ENCODE data around the gene SPATS2L. TPM values are rescaled to one million over a fixed set of nuclear protein-coding genes. Genes with fewer than 3 reads are reported as not detected.

The SPATS2L gene
- total RNA-seq, 1 donor from 2014 or later: 29.1 TPM

GRCh38 chr2:200263279-200263678 is 43.2 kb upstream of the SPATS2L start:
- H3K4me2 ChIP-seq: no peak overlapping the region
- Mint-ChIP-seq H3K36me3 (no peaks in the 10 kb centered on the region), H3K27ac (no peak overlapping the region), H3K4me3 (no peak overlapping the region), H3K27me3 (ENCODE audit: insufficient read depth, low read depth) (peaks cover 2% of the 10 kb centered on the region), H3K4me1 (no peaks in the 10 kb centered on the region), H3K9me3 (no peaks in the 10 kb centered on the region)
- H3K4me1 ChIP-seq: no peaks in the 10 kb centered on the region
- H3F3A ChIP-seq (ENCODE audit: low read depth): no peaks in the 10 kb centered on the region
- H3K79me2 ChIP-seq (ENCODE audit: low read depth): no peaks in the 10 kb centered on the region
- no peak for DNase-seq (ENCODE audit: low spot score)
- no peak overlapping the region for H3K9ac ChIP-seq
- no peak overlapping the region for H3K4me3 ChIP-seq
- H3K9me3 ChIP-seq (ENCODE audit: low read depth): no peaks in the 10 kb centered on the region
- no peaks in the 10 kb centered on the region for H4K20me1 ChIP-seq (ENCODE audit: low read depth)
- no peaks in the 10 kb centered on the region for H3K27me3 ChIP-seq
- H3K36me3 ChIP-seq: no peaks in the 10 kb centered on the region
- no peak overlapping the region for H2AFZ ChIP-seq (replicated peaks)
- H3K27ac ChIP-seq: no peak overlapping the region
- TF ChIP-seq EZH2 (IDR thresholded peaks at IDR 0.05) (no peak), CTCF (IDR thresholded peaks at IDR 0.05) (no peak)

DNA sequence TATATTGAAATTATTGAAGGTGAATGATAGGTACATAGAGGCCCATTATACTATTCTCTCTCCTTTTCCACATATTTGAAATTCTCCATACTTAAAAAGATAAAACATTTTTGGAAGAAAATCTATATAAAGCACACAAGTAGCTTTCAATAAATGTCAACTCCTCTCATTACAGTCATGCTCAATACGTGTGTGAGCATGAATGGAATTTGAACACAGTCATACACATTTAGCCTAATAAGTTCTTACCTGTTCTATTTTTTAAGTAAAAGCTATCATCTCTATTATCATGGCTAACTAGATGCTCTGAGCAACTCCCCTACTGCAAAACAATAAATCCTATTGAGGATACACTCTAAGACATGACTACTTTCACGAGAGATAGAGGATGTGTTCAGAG is 41.9 kb upstream of the SPATS2L start:
- peaks cover 2% of the 10 kb centered on the region for H3K27me3 Mint-ChIP-seq (ENCODE audit: insufficient read depth, low read depth)
- H3K4me1 Mint-ChIP-seq: no peaks in the 10 kb centered on the region

GRCh38 chr2:200266406-200266805 is 40.1 kb upstream of the SPATS2L start:
- H3K36me3 Mint-ChIP-seq: no peaks in the 10 kb centered on the region
- no peak overlapping the region for H3K9ac ChIP-seq
- H3K79me2 ChIP-seq (ENCODE audit: low read depth): no peaks in the 10 kb centered on the region
- H2AFZ ChIP-seq (replicated peaks): no peak overlapping the region
- no peak overlapping the region for H3K4me3 Mint-ChIP-seq
- no peaks in the 10 kb centered on the region for H3K9me3 ChIP-seq (ENCODE audit: low read depth)
- TF ChIP-seq EZH2phosphoT487 (IDR thresholded peaks at IDR 0.05) (no peak), CTCF (IDR thresholded peaks at IDR 0.05) (no peak), EZH2 (IDR thresholded peaks at IDR 0.05) (no peak)
- H3F3A ChIP-seq (ENCODE audit: low read depth): no peaks in the 10 kb centered on the region
- no peaks in the 10 kb centered on the region for H3K36me3 ChIP-seq
- H3K27me3 ChIP-seq: no peaks in the 10 kb centered on the region
- H3K4me1 Mint-ChIP-seq: peaks cover 4% of the 10 kb centered on the region
- H3K27me3 Mint-ChIP-seq (ENCODE audit: insufficient read depth, low read depth): peaks cover 2% of the 10 kb centered on the region
- H3K27ac Mint-ChIP-seq: no peak overlapping the region
- no peaks in the 10 kb centered on the region for H4K20me1 ChIP-seq (ENCODE audit: low read depth)
- no peaks in the 10 kb centered on the region for H3K4me1 ChIP-seq
- DNase-seq (ENCODE audit: low spot score): no peak
- no peaks in the 10 kb centered on the region for H3K9me3 Mint-ChIP-seq
- no peak overlapping the region for H3K27ac ChIP-seq
- no peak overlapping the region for H3K4me2 ChIP-seq
- H3K4me3 ChIP-seq: no peak overlapping the region

More for the DNA sequence above, 41.9 kb upstream of the SPATS2L start:
- Histone ChIP-seq H3K27me3 (no peaks in the 10 kb centered on the region), H2AFZ (replicated peaks) (no peak overlapping the region), H3K27ac (no peak overlapping the region), H3K4me3 (no peak overlapping the region), H3F3A (ENCODE audit: low read depth) (no peaks in the 10 kb centered on the region), H3K9me3 (ENCODE audit: low read depth) (no peaks in the 10 kb centered on the region), H3K36me3 (no peaks in the 10 kb centered on the region), H4K20me1 (ENCODE audit: low read depth) (no peaks in the 10 kb centered on the region), H3K4me2 (no peak overlapping the region), H3K79me2 (ENCODE audit: low read depth) (no peaks in the 10 kb centered on the region), H3K9ac (no peak overlapping the region), H3K4me1 (no peaks in the 10 kb centered on the region)
- TF ChIP-seq EZH2 (IDR thresholded peaks at IDR 0.05): no peak
- no peak for TF ChIP-seq EZH2phosphoT487 (IDR thresholded peaks at IDR 0.05)
- no peak for TF ChIP-seq CTCF (IDR thresholded peaks at IDR 0.05)
- Mint-ChIP-seq H3K36me3 (no peaks in the 10 kb centered on the region), H3K4me3 (no peak overlapping the region), H3K27ac (no peak overlapping the region), H3K9me3 (no peaks in the 10 kb centered on the region)
- DNase-seq (ENCODE audit: low spot score): no peak
